Neural cell (in vitro differentiated cells): ENCODE data around the gene MAP7D1. TPM values are rescaled to one million over a fixed set of nuclear protein-coding genes. Genes with fewer than 3 reads are reported as not detected.

Experiments
- H2AFZ ChIP-seq: fragments of 200-600, 300-800 bp; sonication (generic), shearing (Covaris generic); 2 replicates; pipeline ENCODE4 v1.6.0; 2014; ENCODE audit warnings: low read depth, mild to moderate bottlenecking, antibody characterized with exemption, low read length, moderate library complexity
- H3F3A ChIP-seq: fragments of 200-600 bp; shearing (Covaris generic); 2 replicates; pipeline ENCODE4 v1.6.1; 2016; ENCODE audit warnings: mild to moderate bottlenecking, moderate library complexity, mixed read lengths, antibody characterized with exemption, low read length; ENCODE audit not compliant: insufficient read depth, poor library complexity, severe bottlenecking
- H3K27ac ChIP-seq: fragments of 200-600, 300-800 bp; sonication (generic), shearing (Covaris generic); 2 replicates; pipeline ENCODE4 v1.5.1; 2014; ENCODE audit warnings: mild to moderate bottlenecking, low read length, moderate library complexity
- H3K27me3 ChIP-seq: fragments of 300-800, 200-600 bp; sonication (generic), shearing (Covaris generic); 2 replicates; pipeline ENCODE4 v1.6.0; 2014; ENCODE audit warnings: mild to moderate bottlenecking, low read depth, low read length, moderate library complexity; ENCODE audit not compliant: insufficient read depth
- H3K36me3 ChIP-seq: fragments of 300-800, 200-600 bp; sonication (generic), shearing (Covaris generic); 2 replicates; pipeline ENCODE4 v1.5.1; 2014; ENCODE audit warnings: mild to moderate bottlenecking, antibody characterized with exemption, low read length, moderate library complexity; ENCODE audit not compliant: insufficient read depth
- H3K4me2 ChIP-seq: fragments of 300-800, 200-600 bp; sonication (generic), shearing (Covaris generic); 2 replicates; pipeline ENCODE4 v1.6.0; 2014; ENCODE audit warnings: mild to moderate bottlenecking, low read length
- H3K4me3 ChIP-seq: fragments of 300-800, 200-600 bp; sonication (generic), shearing (Covaris generic); 2 replicates; pipeline ENCODE4 v1.5.1; 2014; ENCODE audit warnings: mild to moderate bottlenecking, low read length, moderate library complexity
- H3K79me2 ChIP-seq: fragments of 200-600 bp; shearing (Covaris generic); replicated peaks from 2 replicates; pipeline ENCODE4 v1.6.0; 2014; ENCODE audit warnings: mild to moderate bottlenecking, low read length, moderate library complexity; ENCODE audit not compliant: insufficient read depth
- H3K9ac ChIP-seq: fragments of 300-800, 200-600 bp; sonication (generic), shearing (Covaris generic); 2 replicates; pipeline ENCODE4 v1.6.1; 2016; ENCODE audit warnings: mild to moderate bottlenecking, low read length, mixed read lengths
- H3K9me2 ChIP-seq: fragments of 200-600 bp; shearing (Covaris generic); 2 replicates; pipeline ENCODE4 v1.6.1; 2016; ENCODE audit warnings: mild to moderate bottlenecking, low read length, mixed read lengths; ENCODE audit not compliant: insufficient read depth
- H3K9me3 ChIP-seq: fragments of 200-600, 300-800 bp; sonication (generic), shearing (Covaris generic); 2 replicates; pipeline ENCODE4 v1.6.1; 2016; ENCODE audit warnings: mild to moderate bottlenecking, mixed run types, low read length, moderate library complexity, mixed read lengths
- H4K20me1 ChIP-seq: fragments of 200-600 bp; shearing (Covaris generic); 2 replicates; pipeline ENCODE4 v1.6.1; 2016; ENCODE audit warnings: mild to moderate bottlenecking, mixed run types; ENCODE audit not compliant: insufficient read depth
- CTCF ChIP-seq: fragments of 450-650 bp; IDR thresholded peaks from 2 replicates; pipeline ENCODE4 v1.5.1; 2014; ENCODE audit warnings: antibody characterized with exemption, mild to moderate bottlenecking, moderate library complexity; ENCODE audit not compliant: poor library complexity, severe bottlenecking
- EP300 ChIP-seq: fragments of 450-650 bp; conservative IDR thresholded peaks from 2 replicates; pipeline ENCODE4 v1.6.1; 2014; ENCODE audit warnings: antibody characterized with exemption, mild to moderate bottlenecking, moderate library complexity; ENCODE audit not compliant: poor library complexity, severe bottlenecking
- EZH2 ChIP-seq: fragments of 200-600, 300-800 bp; shearing (Covaris generic), sonication (generic); IDR thresholded peaks from 2 replicates; pipeline ENCODE4 v1.6.1; 2014; ENCODE audit warnings: antibody characterized with exemption, low read length, borderline replicate concordance, mild to moderate bottlenecking; ENCODE audit not compliant: insufficient read depth, poor library complexity, severe bottlenecking
- MXI1 ChIP-seq: fragments of 450-650 bp; conservative IDR thresholded peaks from 2 replicates; pipeline ENCODE4 v1.6.1; 2014; ENCODE audit warnings: antibody characterized with exemption, mild to moderate bottlenecking; ENCODE audit not compliant: poor library complexity, severe bottlenecking
- POLR2AphosphoS5 ChIP-seq: IDR thresholded peaks from 2 replicates; pipeline ENCODE4 v1.6.1; 2012
- RAD21 ChIP-seq: fragments of 450-650 bp; conservative IDR thresholded peaks from 2 replicates; pipeline ENCODE4 v1.6.1; 2014; ENCODE audit warnings: antibody characterized with exemption, mild to moderate bottlenecking, moderate library complexity
- REST ChIP-seq: IDR thresholded peaks from 2 replicates; pipeline ENCODE4 v1.6.1; 2012; ENCODE audit warnings: borderline replicate concordance
- SMC3 ChIP-seq: fragments of 450-650 bp; conservative IDR thresholded peaks from 2 replicates; pipeline ENCODE4 v1.6.1; 2014; ENCODE audit warnings: antibody characterized with exemption, mild to moderate bottlenecking, moderate library complexity; ENCODE audit not compliant: poor library complexity
- TAF1 ChIP-seq: IDR thresholded peaks from 2 replicates; pipeline ENCODE4 v1.6.1; 2012; ENCODE audit warnings: low read depth
- polyA plus RNA-seq: library from polyadenylated mRNA; depleted of rRNA; stranded (reverse); fragments of >200 nt; gene quantifications from 2 replicates; pipeline ENCODE4 v1.2.3, GENCODE V29; 2014

MAP7D1 gene
- polyA plus RNA-seq, 1 donor from 2014 or later, result 142 TPM

- Histone ChIP-seq H3K79me2 (no peaks in the 10 kb centered on the region), H3K27me3 (no peaks in the 10 kb centered on the region), H3K4me3 (no peak overlapping the region), H3K27ac (no peak overlapping the region), H3F3A (no peaks in the 10 kb centered on the region), H3K9ac (no peak overlapping the region), H3K9me2 (no peaks in the 10 kb centered on the region), H3K9me3 (no peaks in the 10 kb centered on the region), H3K4me2 (no peak overlapping the region), H4K20me1 (no peaks in the 10 kb centered on the region), H3K36me3 (peaks cover 5% of the 10 kb centered on the region), H2AFZ (no peak overlapping the region)
- TF ChIP-seq TAF1, result no peak
Observed at GRCh38 chr1:36133484-36133883, 22.5 kb upstream of the MAP7D1 start.

- Histone ChIP-seq H3K36me3 (peaks cover 5% of the 10 kb centered on the region), H3K27ac (no peak overlapping the region), H3F3A (no peaks in the 10 kb centered on the region), H3K9me2 (no peaks in the 10 kb centered on the region), H3K9me3 (no peaks in the 10 kb centered on the region), H4K20me1 (no peaks in the 10 kb centered on the region), H3K27me3 (no peaks in the 10 kb centered on the region), H3K4me2 (no peak overlapping the region), H3K79me2 (no peaks in the 10 kb centered on the region), H3K9ac (no peak overlapping the region), H2AFZ (no peak overlapping the region), H3K4me3 (no peak overlapping the region)
- TF ChIP-seq SMC3, result no peak
- no peak for TF ChIP-seq EZH2
- TF ChIP-seq TAF1, result no peak
- no peak for TF ChIP-seq RAD21
- no peak for TF ChIP-seq EP300
- TF ChIP-seq REST, result no peak
- no peak for TF ChIP-seq POLR2AphosphoS5
- TF ChIP-seq CTCF, result no peak
- no peak for TF ChIP-seq MXI1
Observed at GRCh38 chr1:36134031-36134430, 21.9 kb upstream of the MAP7D1 start.
